Cardiac muscle cell (in vitro differentiated cells and primary cell): ENCODE data around the gene PNLIPRP2. TPM values are rescaled to one million over a fixed set of nuclear protein-coding genes. Genes with fewer than 3 reads are reported as not detected.

Source experiments
- DNase-seq, 2 donors: peaks; one replicate each; pipeline versions ENCODE4 v3.0.0 to v3.0.0-alpha.2; 2010 to 2017; ENCODE audit warnings: low read depth in 1 of 2, low spot score in 1 of 2
- H3K27ac ChIP-seq: fragments of 200-600 bp; sonication (generic); 2 replicates; pipeline ENCODE4 v1.5.1; 2016
- H3K27me3 ChIP-seq: fragments of 200-600 bp; sonication (generic); 2 replicates; pipeline ENCODE4 v1.6.0; 2016; ENCODE audit warnings: control low read depth
- H3K36me3 ChIP-seq: fragments of 200-600 bp; sonication (generic); 2 replicates; pipeline ENCODE4 v1.5.1; 2016; ENCODE audit warnings: control low read depth
- H3K4me1 ChIP-seq: fragments of 200-600 bp; sonication (generic); 2 replicates; pipeline ENCODE4 v1.8.1; 2017; ENCODE audit warnings: low read depth, mild to moderate bottlenecking, mixed run types
- H3K4me3 ChIP-seq: fragments of 200-600 bp; sonication (generic); 2 replicates; pipeline ENCODE4 v1.5.1; 2016; ENCODE audit warnings: mild to moderate bottlenecking
- H3K9me3 ChIP-seq: fragments of 200-600 bp; sonication (generic); 2 replicates; pipeline ENCODE4 v1.5.1; 2017; ENCODE audit warnings: low read depth, mild to moderate bottlenecking, control low read depth
- CTCF ChIP-seq: IDR thresholded peaks from 2 replicates; pipeline ENCODE4 v1.5.1; 2012; ENCODE audit warnings: low read depth, mild to moderate bottlenecking, low read length
- polyA plus RNA-seq: library from polyadenylated mRNA; unstranded; fragments of >200 nt; fragmentation: Nextera tagmentation; extraction: Ambion mirVana; gene quantifications from 2 replicates; pipeline ENCODE4 v1.2.1, GENCODE V29; 2016
- total RNA-seq: library from RNA; depleted of rRNA; stranded (reverse); fragments of >200 nt; gene quantifications from 2 replicates; pipeline ENCODE4 v1.2.3, GENCODE V29; 2016

Gene PNLIPRP2
- total and polyA plus RNA-seq, 2 experiments from 2014 or later = not detected

- no peak for TF ChIP-seq CTCF
- Histone ChIP-seq H3K4me1 (peaks cover 2% of the 10 kb centered on the region), H3K27me3 (no peaks in the 10 kb centered on the region), H3K9me3 (no peaks in the 10 kb centered on the region), H3K27ac (no peak overlapping the region), H3K36me3 (no peaks in the 10 kb centered on the region), H3K4me3 (no peak overlapping the region)
- no peak for DNase-seq
Measured at GRCh38 chr10:116664631-116665030, 43.9 kb downstream of the PNLIPRP2 start.

GRCh38 chr10:116665541-116666125 lies 44.9 kb downstream of the PNLIPRP2 start:
- peak overlapping the region; percentile 47 for H3K27ac ChIP-seq
- peaks cover 2% of the 10 kb centered on the region for H3K4me1 ChIP-seq
- no peak overlapping the region for H3K4me3 ChIP-seq
- no peaks in the 10 kb centered on the region for H3K36me3 ChIP-seq
- no peaks in the 10 kb centered on the region for H3K9me3 ChIP-seq
- peak; percentile 16 to 64 for DNase-seq
- TF ChIP-seq CTCF = no peak
- H3K27me3 ChIP-seq = no peaks in the 10 kb centered on the region

GRCh38 chr10:116667484-116667883 lies 46.7 kb downstream of the PNLIPRP2 start:
- Histone ChIP-seq H3K4me1 (peaks cover 2% of the 10 kb centered on the region), H3K27me3 (no peaks in the 10 kb centered on the region), H3K36me3 (no peaks in the 10 kb centered on the region), H3K9me3 (no peaks in the 10 kb centered on the region), H3K4me3 (no peak overlapping the region), H3K27ac (no peak overlapping the region)
- no peak for DNase-seq
- TF ChIP-seq CTCF = no peak

- H3K36me3 ChIP-seq = no peaks in the 10 kb centered on the region
- peaks cover 2% of the 10 kb centered on the region for H3K4me1 ChIP-seq
- no peak for TF ChIP-seq CTCF
- H3K27ac ChIP-seq = no peak overlapping the region
- H3K9me3 ChIP-seq = no peaks in the 10 kb centered on the region
- no peak overlapping the region for H3K4me3 ChIP-seq
- no peak for DNase-seq
- no peaks in the 10 kb centered on the region for H3K27me3 ChIP-seq
Measured at GRCh38 chr10:116668018-116668417, 47.3 kb downstream of the PNLIPRP2 start.

GRCh38 chr10:116668446-116668845 lies 47.7 kb downstream of the PNLIPRP2 start:
- H3K27ac ChIP-seq = no peak overlapping the region
- no peaks in the 10 kb centered on the region for H3K36me3 ChIP-seq
- no peaks in the 10 kb centered on the region for H3K27me3 ChIP-seq
- peaks cover 2% of the 10 kb centered on the region for H3K4me1 ChIP-seq
- no peak for DNase-seq
- no peak overlapping the region for H3K4me3 ChIP-seq
- no peak for TF ChIP-seq CTCF
- H3K9me3 ChIP-seq = no peaks in the 10 kb centered on the region
